GM12892 (cell line): ENCODE results near the gene QRICH2.

Experiments
- POLR2A ChIP-seq: IDR thresholded peaks from 2 replicates; pipeline ENCODE4 v1.6.1; 2011; ENCODE audit warnings: low read depth, low read length, control low read depth
- POLR2AphosphoS5 ChIP-seq: IDR thresholded peaks from 2 replicates; pipeline ENCODE4 v1.6.1; 2011; ENCODE audit warnings: low read depth, low read length, control low read depth
- TAF1 ChIP-seq: IDR thresholded peaks from 2 replicates; pipeline ENCODE4 v1.6.1; 2011; ENCODE audit warnings: low read depth, mild to moderate bottlenecking, control low read depth, low read length, borderline replicate concordance

DNA sequence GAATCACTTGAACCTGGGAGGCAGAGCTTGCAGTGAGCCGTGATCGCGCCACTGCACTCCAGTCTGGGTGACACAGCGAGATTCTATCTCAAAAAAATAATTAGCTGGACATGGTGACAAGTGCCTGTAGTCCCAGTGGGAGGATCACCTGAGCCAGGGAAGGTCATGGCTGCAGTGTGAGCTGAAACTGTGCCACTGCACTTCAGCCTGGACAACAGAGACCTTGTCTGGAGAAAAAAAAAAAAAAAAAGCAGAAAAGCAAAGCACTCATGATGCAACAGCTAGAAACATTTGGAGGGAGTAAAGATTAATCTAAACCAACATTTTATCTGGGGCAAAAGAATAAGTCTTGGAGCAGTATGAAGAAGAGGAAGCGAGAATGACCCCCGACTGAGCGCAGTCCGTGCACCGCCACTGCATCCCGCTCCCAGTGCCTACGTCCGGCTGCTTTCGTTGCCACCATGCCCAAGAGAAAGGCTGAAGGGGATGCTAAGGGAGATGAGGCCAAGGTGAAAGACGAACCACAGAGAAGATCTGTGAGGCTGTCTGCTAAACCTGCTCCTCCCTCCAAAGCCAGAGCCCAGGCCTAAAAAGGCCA lies 37.4 kb upstream of the QRICH2 start:
- TF ChIP-seq POLR2A (no peak), TAF1 (no peak), POLR2AphosphoS5 (no peak)
